Stimulated activated CD8-positive, alpha-beta memory T cell treated with anti-CD3 and anti-CD28 coated beads, Interleukin-15, amount 100 ng/mL, for 48 hours (primary cell): ENCODE results near the gene MIGA1.
"Not testable (repeated sequence)": the region's sequence is repeated elsewhere in the genome, so short reads cannot be mapped to it uniquely, and the experiment has no call there.

Source experiments
- DNase-seq, 2 donors: peaks; one replicate each; pipeline ENCODE4 v3.0.0-alpha.2; 2020; ENCODE audit warnings: low read depth in 2 of 2

MIGA1 gene

DNA sequence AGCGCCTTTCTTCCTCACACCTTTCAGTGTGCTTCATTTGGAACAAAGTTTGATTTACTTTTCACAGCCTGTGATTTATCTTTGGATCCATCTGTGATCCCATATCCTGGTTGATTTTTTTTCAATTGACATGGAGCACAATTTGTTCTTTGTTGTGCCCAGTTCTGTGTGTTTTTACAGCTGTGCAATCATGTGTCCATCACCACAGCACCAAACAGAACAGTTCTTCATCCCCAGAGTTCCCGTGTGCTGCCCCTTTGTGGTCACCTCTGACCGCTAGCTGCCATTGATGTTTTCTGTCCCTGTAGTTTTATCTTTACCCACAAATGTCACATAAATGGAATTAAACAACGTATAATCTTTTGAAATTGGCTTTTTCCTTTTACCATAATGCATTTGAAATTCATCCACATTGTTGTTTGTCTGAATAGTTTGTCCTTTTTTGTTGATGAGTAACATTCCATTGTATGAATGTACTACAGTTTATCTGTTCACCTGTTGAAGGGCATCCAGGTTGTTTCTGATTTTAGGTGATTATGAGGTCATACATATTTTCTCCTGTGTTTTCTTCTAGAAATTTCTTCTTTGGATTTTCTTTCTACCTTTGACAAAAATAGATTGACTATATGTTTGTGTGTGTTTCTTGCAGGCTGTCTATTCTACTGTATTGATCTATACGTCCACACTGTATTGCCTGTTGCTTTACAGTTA lies 17.4 kb downstream of the MIGA1 start:
- no peak for DNase-seq

DNA sequence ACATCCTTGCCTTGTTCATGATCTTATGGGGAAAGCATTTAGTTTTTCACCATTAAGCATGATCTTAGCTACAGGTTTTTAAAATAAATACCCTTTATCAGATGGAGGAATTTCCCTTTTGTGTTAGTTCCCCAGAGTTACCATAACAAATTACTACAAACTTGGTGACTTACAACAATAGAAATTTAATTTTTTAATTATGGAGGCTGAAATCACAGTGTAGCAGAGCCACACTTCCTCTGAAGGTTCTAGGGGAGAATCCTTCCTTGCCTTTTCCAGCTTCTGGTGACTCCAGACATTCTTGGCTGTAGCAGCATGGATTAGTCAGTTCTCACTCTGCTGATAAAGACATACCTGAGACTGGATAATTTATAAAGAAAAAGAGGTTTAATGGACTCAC lies 18.5 kb downstream of the MIGA1 start:
- DNase-seq = no peak

DNA sequence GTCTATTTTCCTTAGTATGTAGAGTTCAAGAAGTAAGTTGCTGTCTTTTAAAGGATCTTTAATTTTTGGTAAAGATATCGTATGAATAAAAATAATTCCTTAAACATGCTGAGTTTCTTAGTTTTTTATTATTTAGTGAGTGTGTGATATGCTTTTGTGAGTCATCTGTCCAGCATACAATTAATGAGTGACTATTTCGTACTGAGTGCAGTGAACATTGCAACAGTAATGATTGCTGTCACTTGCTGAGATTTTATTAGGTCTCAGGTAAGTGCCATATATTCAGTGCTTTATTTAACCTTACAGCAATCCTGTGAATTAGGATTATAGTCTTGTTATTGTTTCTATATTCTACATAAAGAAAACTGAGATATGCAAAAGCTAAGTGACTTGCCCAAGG lies 22.6 kb downstream of the MIGA1 start:
- no peak for DNase-seq

DNA sequence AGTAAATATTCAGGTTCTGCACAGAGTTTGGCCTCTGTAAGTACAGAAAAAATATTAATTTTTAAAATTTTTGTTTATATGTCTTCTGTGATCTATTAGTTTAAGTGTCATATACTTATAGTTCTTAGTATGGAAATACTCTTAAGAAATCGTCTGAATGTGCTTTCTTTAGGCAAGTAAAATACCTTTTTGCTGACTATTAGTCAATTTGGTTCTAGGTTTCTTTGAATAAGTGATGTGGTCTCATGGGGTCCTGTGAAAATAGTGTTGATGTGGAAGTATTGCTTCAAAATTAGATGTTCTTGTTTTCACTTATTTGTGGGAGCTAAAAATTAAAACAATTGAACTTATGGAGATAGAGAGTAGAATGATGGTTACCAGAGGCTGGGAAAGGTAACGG lies 23.9 kb downstream of the MIGA1 start:
- no peak for DNase-seq

DNA sequence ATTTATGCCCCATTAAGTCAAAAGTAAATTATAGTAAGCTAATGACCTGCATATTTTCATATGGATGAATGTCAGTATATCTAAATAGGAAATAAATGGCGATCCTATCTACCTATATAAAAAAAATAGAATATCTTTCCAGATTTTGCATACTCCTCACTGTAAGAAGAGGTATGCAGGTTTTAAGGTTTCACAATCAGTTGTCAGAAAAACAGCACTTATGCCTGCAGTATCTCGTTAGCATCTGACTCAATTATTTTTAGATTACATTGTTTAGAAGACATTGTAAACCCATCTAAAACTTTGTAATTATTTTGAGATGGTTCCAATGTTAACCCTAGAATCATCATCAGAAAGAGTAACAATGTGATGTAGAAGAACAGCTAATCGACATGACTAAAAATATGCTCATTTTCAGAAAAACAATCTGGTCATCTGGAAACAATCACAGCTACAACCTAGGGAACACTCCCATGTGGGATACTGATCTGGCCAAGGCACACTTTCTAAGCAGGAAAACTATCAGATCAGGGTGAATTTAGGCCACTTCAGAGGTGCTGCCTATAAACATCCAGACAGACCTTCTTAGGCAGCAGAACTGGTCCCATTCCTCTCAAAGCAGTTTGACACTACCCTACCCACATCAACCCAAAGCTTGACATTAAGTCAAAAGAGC lies 30.5 kb downstream of the MIGA1 start:
- not testable (repeated sequence) for DNase-seq

DNA sequence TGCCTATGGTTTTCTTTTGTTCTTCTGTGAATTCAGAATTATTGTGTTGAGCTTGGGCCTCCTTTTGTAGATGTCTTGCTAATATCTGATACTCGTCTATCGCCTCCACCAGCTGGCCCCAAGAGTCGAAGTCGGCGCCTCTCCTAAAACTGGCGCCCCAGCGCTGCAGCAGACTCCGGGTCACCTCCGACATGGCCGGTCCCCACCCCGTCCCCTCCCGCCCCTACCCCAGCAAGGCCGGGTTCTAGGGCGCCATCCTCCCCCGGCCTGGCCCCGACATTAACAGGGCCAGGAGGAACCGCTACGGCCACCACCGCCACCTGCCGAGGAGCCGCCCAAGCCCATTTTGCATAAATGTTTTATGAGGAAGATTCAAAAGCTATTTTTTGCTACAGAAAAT lies 32.1 kb downstream of the MIGA1 start:
- DNase-seq = not testable (repeated sequence)

DNA sequence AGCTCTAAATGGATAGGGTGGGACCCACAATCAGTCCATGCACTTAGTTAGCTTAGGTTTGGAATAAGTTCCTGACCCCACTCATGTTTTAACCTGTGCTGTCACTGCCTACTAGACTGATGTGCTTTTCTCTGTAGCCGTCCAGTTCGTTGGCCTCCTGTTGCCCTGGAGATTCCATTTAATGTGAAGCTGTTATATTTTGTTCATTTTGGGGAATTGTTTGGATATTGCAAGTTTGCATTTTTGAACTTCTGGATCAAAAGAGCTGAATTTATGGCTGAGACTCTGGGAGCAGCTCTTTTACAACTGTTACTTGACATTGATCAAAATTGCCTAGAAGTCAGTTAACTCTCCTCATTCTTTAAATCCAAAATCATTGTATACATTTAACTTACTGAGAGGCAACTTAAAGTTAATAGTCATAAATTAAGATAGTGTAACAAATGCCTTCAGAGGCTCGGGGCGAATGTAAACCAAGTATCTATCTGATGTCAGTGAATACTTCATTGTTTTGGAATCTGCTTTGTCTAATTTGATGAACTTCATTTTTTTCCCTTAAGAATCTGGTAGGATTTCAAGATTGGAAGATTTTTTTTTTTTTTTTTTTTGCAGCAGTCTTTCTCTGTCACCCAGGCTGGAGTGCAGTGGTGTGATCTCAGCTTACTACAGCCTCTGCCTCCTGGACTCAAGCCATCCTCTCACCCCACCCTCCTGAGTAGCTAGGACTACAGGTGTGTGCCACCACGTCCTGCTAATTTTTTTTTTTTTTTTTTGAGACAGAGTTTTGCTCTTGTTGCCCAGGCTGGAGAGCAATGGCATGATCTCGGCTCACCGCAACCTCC lies 38.1 kb downstream of the MIGA1 start:
- no peak for DNase-seq

DNA sequence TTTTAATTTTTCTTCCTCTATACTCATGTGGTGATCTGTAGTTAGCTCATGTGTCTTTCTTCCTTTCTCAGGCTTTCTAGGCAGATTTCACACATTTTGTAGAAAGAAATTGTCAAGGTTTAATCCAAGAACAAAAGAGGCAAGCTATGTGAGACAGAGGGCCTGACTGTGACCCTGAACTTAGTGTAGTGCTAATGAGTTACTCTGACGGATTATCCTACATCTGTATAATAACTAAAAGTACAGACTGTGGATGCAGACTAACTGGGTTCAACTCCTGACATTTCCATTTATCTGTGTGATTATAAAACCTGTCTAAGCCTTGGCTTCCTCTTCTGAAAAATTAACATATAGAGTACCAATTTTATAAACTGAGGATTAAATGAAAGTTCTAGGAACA lies 40.7 kb downstream of the MIGA1 start:
- DNase-seq = no peak

DNA sequence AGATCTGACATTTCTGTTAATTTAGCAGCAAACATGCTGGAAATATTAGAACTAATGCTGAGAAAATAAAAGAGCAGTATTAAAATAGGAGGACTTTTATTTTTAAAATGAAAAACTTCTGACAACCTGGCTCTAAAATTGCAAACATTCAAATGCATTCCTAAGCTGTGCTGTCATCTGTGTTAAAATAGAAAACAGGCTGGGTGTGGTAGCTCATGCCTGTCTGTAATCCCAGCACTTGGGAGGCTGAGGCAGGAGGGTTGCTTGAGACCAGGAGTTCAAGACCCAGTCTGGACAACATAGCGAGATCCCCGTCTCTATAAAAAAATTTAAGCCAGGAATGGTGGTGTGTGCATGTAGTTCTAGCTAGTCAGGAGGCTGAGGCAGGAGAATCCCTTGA lies 44.6 kb downstream of the MIGA1 start:
- DNase-seq = no peak

DNA sequence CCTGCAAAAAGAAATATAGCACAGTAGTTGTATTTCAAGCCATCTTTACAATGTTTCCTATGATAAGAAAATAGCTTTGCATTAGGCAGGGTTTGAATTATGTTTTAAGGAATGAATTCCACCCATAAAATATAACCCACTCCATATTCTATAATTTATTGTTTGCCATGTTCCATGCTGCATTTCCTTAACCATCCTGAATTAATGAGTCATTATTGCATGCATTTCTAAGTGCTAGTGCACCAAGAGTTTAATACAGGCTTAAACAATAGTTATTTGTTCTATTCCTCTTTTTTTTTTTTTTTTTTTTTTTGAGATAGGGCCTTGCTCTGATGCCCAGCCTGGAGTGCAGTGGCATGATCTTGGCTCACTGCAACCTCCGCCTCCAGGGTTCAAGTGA lies 45.2 kb downstream of the MIGA1 start:
- no peak for DNase-seq

DNA sequence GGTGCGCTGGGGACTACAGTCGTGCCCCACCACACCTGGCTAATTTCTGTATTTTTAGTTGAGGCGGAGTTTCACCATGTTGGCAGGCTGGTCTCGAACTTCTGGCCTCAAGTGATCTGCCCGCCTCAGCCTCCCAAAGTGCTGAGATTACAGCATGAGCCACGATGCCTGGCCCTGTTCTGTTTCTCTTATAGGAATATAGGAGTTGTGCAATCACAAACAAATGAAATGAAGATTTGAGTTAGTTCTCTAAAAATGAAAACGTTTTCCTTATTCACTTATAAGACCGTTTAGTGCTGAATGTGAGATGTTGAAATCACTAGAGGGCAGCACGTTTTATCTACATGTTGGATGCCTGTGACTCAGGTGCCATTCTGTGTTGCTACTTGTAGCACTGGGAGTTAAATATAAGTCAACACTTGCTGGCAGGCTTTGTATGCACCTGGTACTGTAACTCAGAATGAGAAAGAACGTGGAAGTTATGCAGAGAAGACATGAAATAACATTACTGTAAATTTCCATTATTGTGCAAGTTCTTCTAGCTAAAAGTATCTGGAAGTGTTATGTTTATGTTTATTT lies 45.8 kb downstream of the MIGA1 start:
- no peak for DNase-seq

DNA sequence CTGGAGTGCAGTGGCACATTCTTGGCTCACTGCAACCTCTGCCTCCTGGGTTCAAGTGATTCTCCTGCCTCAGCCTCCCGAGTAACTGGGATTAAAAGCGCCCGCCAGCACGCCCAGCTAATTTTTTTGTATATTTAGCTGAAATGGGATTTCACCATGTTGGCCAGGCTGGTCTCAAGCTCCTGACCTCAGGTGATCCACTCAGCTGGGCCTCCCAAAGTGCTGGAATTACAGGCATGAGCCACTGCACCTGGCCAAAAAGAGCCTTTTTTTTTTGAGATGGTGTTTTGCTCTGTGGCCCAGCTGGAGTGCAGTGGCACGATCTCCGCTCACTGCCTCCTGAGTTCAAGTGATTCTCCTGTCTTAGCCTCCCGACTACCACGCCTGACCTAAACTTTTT lies 47.4 kb downstream of the MIGA1 start:
- not testable (repeated sequence) for DNase-seq

DNA sequence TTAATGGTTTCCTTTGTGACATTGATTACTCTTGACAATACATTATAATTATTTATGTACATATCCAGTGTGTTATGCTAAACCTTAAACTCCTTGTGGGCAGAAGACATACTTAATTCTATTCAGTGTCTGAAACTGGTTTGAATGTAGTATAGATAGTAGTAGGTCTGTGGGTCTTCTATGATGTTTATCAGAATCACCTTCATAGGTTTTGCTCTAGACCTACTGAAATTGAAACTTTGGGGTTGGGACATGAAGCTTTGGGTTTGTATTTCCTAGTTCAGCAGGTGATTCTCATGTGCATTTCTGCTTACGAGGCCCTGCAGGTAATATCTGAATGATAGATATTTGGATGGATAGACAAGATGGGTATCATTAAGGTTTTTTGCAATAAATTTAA lies 48.6 kb downstream of the MIGA1 start:
- no peak for DNase-seq

DNA sequence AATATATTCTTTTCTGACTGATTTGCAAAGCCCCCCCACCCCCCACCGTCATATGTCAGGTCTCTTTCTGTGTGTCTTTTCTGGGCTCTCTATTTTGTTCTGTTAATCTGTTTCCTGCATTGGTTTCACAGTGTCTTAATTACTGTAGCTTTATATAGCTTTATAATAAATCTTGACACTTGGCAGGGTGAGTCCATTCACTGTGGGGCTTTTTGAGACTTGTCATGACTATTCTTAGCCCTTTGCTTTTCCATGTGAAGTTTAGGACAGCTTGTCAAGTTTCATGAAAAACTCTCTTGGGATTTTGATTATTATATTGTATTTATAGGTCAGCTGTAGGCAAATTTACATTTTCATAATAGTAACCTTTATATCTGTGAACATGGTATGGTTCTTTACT lies 50.4 kb downstream of the MIGA1 start:
- DNase-seq = no peak

DNA sequence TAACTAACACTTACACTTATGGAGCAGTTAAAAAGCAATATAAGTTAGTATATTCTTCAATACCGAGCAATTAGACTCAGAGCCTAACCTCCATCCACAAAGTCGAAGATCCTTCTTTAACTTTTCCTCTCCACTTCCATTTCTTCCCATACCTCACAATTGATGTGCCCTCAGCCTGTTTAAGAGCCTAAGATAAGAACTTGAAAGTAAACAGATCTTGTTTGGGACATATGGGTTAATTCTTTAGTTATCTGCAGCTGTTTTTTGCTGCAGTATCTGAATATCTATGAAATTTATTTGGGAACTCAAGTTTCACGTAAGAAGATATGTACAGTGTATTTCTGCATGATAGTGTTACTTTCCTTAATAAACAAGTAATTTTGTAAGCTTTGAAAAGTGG lies 51.5 kb downstream of the MIGA1 start:
- DNase-seq = no peak

DNA sequence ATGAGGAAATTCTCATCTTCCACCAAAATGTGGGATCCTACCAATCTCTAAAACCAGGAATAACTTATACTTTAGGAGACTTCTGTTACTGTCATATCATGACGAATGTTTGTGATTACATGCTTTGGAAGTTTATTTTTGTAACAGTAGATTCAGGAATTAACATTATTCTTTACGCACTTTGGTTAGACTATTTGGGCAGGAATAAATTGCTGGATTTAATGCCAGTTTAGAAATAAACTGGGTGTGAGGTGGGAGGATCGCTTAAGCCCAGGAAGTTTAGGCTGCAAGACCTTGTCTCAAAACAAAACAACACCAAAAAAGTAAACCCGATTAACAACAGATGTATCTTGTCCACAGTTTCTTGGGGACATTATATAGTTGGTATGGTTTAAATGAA lies 52.1 kb downstream of the MIGA1 start:
- DNase-seq = no peak

DNA sequence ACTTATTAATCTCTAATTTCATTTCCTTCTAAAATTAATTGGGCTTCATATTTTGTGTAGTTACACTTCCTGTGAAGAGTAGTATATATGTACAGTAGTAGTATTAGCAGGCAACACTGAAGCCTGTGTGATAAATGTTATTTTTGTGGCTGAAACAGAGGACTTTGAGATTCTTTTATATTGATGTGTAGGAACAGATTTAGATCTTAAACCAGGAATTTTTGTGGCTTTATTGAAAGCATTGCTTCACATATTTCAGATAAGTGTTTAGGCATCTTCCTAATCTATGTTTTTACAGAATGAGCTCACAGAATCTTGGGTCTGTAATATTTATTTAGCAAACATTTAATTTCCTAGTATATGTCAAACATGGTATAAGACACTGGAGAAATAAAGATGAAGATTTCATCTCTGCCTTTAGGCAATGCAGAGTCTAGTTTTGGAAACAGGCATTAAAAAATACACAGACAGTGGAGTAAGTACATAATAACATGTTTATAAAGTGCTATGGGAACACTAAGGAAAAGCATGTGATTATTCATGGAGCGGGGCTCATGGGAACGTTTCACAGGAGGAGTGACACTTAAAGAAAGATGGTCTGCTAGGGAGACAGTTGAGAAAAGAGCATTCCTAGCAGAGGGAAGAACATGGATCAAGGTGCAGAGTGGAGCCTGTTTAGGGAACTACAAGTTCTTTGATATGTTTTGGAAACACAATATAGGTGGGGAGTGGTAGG lies 52.7 kb downstream of the MIGA1 start:
- DNase-seq = no peak

DNA sequence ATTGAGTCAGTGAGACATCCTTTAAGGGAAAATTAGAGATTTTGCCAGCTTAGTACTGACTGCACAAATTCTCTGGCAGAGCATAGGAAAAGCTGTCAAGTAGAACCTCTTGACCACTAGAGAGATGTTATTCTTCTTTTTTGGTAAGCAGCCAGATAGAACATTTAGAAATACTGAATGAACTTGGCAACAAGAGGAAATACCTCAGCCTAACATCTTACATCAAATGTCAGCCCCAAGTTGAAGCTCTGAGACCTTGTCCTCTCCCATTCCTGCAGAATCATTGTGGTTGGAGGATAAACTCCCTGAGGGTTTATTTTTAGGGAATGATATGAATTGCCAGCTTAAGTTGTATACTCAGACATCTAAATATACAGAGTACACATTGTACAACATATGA lies 53.5 kb downstream of the MIGA1 start:
- no peak for DNase-seq

DNA sequence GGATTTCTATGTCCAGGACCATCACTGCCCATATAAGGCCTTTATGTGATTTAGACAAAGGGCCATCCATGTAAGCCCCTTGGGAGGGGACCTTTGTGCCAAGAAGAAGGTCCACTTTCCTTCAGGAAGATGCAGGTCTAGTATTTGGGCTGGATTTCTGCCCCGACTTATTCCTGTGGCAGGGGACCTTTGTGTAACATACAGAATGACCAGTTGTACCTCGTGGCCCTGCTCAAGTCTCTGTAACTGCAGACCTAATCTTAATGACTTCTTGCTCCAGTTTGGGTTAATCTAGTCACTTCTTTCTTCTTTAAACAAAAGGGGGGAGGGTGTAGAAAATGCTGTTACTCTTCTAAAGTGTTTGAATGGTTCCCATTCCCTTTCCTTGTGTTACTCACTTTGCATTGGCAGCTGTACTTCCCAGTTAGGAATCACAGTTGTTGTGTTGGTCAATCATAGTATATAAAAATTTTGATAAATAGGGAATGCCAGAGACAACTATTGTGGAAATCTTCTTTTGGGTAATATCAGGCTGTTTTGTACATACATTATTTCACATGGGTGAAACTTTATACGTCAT lies 54.2 kb downstream of the MIGA1 start:
- no peak for DNase-seq

DNA sequence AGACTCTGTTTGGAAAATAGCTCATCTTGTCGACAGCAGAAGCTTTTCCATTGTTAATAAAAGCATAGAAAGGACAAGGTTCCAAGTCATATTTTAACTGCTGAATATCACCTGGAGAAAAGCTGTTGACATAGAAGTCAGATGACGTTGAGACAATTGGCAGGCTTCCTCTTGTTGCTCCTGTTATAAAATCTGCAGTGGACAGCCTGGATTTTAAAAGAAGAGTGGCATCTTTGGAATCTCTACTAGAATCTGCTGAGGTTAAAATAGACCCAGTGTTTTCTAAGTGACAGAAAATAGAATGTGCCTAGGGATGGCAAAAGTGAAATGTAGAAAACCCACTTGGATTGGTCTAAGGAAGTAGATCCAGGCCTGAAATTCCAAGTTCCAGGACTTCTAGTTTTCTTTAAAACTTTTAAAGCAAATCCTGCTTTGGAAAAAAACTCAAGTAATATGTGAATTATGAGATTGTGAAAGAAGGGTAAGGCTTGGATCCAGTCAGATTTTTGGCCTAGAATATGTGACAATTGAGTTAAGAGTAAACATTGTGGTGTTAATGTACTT lies 55.4 kb downstream of the MIGA1 start:
- DNase-seq = no peak

DNA sequence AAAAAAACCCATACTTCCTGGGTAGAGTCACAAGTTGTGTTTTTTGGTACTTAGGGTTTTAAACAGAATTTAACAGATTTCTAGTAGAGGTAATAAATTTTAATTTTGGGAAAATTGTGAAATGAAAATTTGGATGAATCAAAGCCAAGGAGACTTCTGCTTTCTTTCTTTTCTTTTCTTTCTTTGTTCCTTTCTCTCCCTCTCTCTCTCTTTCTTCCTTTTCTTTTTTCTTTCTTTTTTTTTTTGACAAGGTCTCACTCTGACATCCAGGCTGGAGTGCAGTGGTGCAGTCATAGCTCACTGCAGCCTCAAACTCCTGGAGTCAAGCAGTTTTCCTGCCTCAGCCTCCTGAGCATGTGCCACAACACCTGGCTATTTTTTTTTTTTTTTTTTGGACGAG lies 62.1 kb downstream of the MIGA1 start:
- no peak for DNase-seq
